Measurements from ENCODE around the gene DHCR24.

Gene DHCR24

GRCh38 chr1:54813485-54814125, 73.4 kb downstream of the DHCR24 start:
- DNase-seq, result no peak

GRCh38 chr1:54812801-54813484, 74.1 kb downstream of the DHCR24 start:
- no peak for DNase-seq

DNA sequence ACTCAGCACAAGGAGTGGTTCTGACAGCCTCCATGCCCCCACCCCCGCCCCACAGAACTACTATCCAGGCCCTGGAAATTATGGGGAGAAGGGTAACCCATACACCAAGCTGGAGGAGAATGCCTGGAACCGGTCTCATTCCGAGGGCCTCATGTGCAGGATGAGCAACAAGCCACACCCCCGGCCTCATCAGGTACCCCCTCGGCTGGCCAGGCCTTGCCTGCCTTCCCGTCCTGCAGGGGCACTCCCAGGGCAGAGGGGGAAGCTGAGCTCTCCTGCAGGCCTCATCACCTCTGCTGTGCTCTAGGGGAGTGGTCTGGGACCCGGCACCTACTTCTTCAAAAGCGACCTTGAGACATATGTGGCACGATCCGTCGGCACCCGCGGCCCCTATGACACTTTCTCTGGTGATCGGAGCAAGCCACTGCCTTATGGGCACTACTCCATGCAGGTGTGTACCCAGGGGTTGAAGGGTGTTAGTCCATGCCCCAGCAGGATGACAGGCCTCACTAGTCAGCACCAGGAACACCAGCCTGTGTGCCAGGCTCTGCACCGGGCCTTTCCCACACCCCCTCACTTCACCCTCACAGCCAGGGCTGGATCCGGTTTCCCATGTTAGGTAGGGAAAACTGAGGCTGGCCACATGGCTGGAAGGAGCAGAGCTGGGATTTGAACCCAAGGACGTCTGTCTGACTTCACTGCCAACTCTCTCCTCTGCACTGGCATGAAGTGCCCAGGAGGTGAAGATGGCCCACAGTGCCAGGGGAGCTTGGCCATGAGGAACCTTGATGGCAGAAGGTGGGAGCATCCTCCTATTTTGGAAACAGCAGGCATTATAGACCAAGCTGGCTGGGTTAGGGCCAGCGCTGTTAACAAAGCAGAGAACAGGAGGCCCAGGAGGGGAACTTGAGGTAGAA, 75.0 kb downstream of the DHCR24 start:
- peak; percentile 27 for DNase-seq

DNA sequence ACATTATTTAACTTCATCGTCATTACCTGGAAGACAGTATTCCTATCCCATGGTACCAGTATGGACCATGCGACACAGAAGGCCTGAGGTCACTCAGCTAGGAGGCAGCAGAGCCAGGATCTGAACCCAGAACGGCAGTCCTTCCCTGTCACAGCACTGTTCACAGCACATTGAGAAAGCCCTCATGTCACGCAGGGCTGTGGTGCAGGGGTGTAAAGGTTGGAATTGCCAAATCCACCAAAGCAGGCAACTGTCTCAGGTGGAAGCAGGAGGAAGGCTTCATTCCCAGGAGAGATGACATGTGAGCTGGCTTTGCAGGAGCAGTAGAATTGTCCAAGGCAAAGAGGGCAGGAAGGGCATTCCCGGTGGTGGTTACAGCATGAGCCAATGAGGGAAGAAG, 75.9 kb downstream of the DHCR24 start:
- DNase-seq, result peak; percentile 39

DNA sequence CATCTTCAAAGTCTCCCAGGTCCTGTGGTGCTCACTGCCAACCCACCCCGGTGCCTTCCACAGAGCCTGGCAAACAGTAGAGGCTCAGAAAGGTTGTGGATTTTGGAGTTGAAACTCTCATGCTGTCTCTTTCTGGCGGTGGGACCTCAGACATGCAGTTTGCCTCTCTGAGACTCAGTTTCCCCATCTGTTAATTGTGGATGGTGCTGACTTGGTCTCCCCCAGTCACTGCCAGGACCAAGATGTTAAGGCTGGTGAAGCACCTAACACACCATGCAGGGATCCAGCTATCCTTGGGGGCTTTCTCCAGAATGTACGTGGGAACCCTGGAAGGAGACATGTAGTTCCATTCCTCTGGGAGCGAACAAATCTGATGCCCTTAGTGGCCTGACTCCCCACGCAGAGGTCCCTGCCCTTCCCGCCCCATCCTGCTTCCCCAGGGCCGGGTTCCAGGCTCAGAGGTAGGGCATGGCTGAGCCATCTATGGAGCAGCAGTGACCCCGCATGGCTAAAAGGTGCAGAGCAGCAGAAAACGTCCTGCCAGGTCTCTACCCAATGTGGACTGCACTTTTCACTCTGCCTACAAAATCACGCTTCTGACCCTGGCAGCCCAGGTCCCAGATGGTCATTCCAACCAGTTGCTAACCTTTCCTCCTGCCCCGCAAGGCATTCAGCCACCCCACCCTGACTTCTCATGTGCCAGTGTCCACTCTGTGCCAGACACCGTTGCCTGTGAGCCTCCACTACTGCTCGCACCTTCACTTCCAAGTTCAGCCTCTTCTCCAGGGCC, 76.6 kb downstream of the DHCR24 start:
- peak; percentile 81 for DNase-seq

- no peak for DNase-seq
Observed at GRCh38 chr1:54809496-54810074, 77.4 kb downstream of the DHCR24 start.

GRCh38 chr1:54808443-54809207, 78.4 kb downstream of the DHCR24 start:
- peak; percentile 30 for DNase-seq

DNA sequence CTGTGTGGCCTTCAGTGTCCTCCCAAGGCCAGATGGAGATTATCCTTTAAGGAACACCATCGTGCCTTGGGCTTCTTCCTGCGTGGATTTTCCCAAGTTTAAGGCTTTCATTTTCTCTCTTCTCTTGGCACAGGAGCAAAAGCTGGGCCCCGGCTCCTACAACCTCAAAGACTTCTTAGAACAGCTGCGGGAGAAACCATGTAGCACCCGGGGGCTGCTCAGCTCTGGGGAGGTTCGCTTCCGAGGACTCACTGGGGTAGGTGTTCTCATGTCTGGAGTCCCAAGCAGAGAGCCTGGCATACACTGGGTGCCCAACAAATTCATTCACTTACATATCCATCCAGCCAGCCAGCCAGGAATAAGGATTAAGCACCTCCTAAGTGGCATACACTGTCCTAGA, 79.2 kb downstream of the DHCR24 start:
- no peak for DNase-seq

- peak; percentile 42 for DNase-seq
Observed at GRCh38 chr1:54806931-54807611, 79.9 kb downstream of the DHCR24 start.

- peak; percentile 5 for DNase-seq
Observed at GRCh38 chr1:54805981-54806381, 81.0 kb downstream of the DHCR24 start.

GRCh38 chr1:54805466-54805865, 81.5 kb downstream of the DHCR24 start:
- peak; percentile 21 for DNase-seq

GRCh38 chr1:54804471-54805132, 82.4 kb downstream of the DHCR24 start:
- peak; percentile 22 for DNase-seq

DNA sequence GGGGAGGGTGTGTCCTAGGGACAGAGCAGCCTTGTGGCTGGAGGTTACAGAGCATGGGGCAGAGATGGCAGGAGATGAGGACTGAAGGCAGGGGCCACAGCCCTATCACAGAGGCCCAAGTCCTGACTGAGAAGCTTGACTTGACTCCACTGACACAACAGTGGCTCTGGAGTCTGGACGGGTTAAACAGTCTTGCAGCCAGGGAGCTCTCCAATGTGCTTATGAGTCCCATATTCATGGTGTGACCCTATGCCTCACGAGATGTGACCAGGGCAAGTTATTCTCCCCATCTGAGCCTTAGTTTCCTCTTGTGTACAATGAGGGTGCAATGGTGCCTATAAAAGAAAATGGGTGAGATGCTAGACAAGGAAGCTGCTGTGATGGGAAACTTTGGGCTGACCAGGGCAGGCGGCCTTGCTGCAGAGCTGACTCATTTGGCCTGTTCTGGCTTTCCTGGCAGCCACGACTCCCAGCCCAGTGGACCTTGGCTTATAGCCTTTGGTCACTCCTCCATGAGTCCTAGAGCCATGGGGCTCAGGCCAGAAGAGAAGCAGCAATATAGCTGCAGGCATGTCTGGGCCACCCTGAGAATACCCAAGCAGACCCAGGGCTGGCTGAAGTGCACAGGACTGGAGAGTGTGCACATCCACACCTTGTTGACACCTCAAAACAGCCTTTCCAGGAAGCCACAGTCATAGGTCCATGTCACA, 83.1 kb downstream of the DHCR24 start:
- peak; percentile 33 for DNase-seq

DNA sequence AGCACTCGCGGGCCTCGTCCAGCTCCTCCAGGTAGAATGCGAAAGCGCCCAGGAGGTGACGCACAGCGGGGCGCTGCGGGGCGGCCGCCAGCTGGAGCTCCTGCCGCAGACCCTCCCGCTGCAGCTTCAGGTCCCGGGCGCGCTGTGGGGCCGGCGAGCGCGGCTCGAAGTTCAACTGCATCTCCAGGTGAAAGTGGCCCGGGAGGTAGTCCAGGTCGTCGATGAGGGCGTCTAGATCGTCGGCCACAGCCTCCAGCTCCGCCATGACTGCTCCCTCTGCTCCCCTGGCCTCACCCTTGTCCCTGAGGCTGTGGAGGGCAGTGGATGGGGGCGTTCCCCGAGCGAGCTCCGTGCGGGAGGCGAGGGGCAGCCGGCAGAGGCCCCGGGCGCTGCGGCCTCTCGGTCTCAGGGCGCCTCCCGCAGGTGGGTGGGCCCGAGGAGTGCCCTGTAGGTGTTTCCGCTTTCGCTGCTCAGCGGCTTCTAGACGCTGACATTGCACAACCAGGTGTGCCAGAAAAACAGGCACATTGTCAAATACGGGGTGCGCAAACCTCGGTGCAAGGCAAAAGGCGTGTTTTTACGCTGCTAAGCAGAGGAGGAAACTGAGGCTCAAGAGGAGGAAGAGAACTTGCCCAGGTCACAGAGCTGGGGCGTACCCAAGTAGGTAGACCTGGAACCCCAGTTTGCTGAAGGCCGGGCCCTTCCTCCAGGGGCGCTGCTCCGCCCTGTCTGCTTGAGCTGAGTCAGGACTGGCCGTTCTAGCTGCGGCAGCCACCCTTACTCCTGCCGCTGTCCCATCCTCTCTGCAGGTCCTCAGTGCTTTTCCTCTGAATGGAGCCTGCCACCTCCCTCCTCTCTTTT, 85.9 kb downstream of the DHCR24 start, which contains the start of gene TTC22:
TTC22 (minus strand) TSS at position 425 of the 861 bp plus-strand sequence; CDS start at position 265, 160 bp downstream.
- no peak for DNase-seq

- peak; percentile 29 for DNase-seq
Observed at GRCh38 chr1:54800041-54800898, 86.7 kb downstream of the DHCR24 start.

All from right forelimb (tissue), 1 donor.